HG03108 (cell line): Measurements from ENCODE around the gene UBXN11.

ENCODE experiments used
- ATAC-seq: cut with Tn5 transposase; IDR thresholded peaks from one replicate; pipeline ENCODE4 v1.9.1; 2021; ENCODE audit warnings: moderate library complexity; ENCODE audit not compliant: unreplicated experiment

The UBXN11 gene

GRCh38 chr1:26287033-26287711 is 19.3 kb downstream of the UBXN11 start:
- ATAC-seq = peak; percentile 36

DNA sequence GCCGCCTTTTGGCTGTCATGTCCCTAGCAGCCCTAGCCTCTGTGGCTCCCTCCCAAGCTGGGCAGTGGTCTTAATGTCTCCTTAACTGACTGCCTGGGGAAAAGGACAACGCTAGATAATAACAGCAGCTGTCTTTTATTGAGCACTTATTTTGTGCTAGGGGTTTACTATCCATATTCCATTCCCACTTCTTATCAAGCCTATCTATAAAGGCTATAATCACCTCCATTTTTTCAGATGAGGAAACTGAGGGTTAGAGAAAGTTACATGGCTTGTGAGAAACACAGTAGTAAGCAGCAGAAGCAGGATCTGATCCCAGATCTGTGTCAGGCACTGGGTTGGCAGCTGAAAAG is 20.4 kb downstream of the UBXN11 start:
- ATAC-seq = no peak

DNA sequence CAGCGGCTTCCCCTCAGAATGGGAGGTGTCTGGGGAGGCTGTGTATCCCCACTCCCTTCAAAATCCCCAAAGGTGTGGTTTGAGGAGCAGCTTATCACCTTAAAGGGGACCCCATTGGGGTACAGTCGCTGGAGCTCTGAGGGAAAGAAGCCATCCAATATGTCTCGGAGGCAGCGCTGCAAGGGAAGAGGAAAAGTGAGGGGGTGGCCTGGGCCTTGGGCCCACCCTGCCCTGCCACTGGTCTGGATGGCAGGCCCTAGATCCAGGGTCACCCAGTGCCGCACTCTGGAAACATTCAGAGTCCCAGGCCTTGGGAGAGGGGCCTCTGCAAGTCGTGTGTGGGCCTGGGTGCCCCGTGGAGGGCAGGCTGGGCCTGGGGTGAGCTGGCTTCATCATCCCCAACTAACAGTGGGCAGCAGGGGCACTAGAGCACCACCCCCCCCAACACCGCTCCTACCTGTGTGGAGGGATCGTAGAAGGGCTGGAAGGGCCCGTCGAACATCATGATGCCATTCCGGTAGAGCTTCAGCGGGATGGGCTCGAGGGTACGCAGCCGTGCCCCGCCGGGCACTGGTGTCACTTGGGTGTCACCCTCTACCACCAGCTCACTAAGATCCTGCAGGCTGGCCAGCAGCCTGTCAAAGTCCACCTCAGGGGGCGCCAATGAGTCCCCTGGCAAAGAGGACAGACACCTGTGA is 20.9 kb downstream of the UBXN11 start:
- ATAC-seq = no peak

DNA sequence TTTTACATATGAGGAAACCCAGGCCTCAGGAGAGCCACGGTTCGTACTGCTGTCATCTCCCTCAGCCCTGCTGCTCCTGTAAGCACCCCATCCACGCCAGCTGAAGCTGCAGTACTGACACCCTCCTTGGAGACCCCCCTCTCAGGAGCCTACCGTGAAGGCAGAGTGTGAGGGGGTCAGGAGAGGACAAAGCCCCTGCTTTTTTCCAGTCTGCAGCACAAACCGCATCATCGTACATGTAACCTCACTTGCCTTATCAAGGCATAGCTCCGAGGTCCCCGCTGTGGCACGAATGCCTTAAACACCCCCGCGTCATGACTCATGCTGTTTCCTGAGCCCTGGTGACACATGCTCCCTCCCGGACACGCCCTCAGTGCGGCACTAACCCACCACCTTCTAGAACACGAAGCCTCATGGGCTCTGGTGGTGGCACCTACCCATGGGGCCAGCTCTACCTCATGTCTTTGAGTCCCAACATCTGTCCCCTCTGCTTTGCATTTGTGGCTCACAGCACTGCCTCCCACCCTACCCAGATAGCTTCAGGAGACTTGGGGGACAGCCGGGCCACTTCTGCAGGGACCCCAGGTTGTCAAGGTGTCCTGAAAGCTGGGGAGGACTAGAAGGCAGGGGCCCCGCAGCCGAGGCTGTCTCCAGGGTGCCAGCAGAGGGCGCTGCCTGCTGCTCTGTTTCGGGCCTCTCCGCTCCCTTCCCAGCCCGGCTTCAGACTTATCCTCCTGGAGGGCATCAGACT is 21.7 kb downstream of the UBXN11 start:
- no peak for ATAC-seq

- ATAC-seq = no peak
Observed at GRCh38 chr1:26283871-26284596, 22.4 kb downstream of the UBXN11 start.

DNA sequence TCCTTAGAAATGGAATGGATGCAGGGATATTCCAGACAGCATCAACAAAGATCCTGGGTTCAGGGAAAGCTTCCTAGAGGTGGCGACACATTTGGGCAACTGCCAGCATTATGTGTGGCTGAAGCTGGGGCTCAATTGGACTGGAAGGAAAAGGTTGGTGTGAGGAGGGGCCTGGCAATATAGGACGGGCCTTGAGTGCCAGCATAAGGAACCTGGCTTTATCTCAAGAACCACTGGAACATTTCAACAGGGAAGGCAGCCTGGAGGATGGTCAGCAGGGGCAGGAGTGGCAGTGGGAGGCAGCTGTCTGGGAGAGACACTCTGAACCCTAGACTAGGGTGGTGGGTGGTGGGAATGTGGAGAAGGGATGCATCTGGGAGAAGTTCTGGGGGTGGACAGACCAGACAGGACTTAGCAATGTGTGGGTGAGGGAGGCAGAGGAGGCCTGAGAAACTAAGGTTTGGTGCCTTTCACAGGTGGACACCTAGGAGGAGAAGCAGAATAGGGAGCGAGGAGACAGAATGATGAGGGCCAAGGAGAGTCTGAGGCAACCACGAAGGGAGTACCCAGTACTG is 23.1 kb downstream of the UBXN11 start:
- ATAC-seq = no peak

- ATAC-seq = no peak
Observed at GRCh38 chr1:26282401-26282918, 24.0 kb downstream of the UBXN11 start.

- no peak for ATAC-seq
Observed at GRCh38 chr1:26281971-26282370, 24.5 kb downstream of the UBXN11 start.

GRCh38 chr1:26281091-26281958 is 25.1 kb downstream of the UBXN11 start:
- ATAC-seq = no peak

- ATAC-seq = no peak
Observed at GRCh38 chr1:26280333-26281042, 25.9 kb downstream of the UBXN11 start.

- peak; percentile 55 for ATAC-seq
Observed at GRCh38 chr1:26279456-26280332, 26.7 kb downstream of the UBXN11 start, which contains the start of gene SH3BGRL3. SH3BGRL3 (plus strand) TSS chr1:26280086; CDS start chr1:26280156, 70 bp downstream.

DNA sequence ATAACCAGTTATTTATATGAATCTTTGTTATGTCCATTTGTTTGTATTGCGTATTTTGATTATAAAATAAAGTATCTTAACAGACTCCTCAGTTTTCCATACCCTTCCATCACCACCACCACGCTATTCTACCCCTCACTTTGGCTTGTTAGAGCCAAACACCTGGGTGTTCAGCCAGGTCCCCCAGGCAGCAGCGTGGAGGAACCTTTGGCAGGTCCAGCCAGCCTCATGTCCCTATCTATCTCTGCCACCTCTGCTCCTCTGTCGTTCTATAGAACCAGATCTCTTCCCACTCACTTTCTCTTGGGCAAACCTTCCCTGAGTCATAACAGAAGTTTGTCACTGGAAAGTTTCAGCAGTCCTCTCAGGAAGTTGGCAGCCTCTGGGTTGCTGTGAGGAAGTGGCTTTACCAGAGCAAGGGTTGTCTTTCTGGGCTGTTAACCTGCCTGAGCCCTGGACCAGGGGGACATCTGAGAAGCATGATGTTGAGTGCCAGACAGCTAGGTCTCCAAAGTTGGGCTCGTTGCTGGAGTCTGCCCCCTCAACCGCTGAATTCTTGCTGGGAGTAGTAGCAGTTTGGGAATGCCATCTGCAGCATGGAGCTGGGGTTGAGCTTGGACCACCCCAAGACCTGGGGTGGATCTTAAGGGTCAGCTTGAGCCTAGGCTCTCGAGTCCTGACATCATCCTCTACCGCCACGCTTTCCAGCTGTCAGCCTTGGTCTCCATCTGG is 27.5 kb downstream of the UBXN11 start:
- ATAC-seq = no peak

DNA sequence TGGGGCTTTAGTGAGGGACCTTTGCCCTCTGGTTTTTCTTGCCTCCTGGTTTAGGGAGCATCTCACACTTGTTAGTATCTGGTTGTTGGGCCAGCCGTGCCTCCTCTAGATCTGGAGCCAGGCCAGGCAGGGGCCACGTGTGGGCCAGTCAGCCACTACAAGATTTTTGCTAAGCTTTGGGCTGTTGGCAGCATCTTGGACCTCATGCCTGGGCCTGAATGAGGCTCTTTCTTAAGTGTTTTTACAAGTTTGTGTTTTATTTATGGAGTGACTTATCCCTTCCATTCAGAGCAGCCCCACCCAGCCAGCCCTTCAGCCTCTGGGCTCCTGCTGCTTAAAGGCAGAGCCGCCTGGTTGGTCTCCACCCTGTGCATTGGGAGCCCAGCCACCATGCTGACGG is 28.1 kb downstream of the UBXN11 start:
- ATAC-seq = no peak

- no peak for ATAC-seq
Observed at GRCh38 chr1:26277719-26278118, 28.7 kb downstream of the UBXN11 start.

GRCh38 chr1:26277261-26277661 is 29.2 kb downstream of the UBXN11 start:
- ATAC-seq = no peak

- no peak for ATAC-seq
Observed at GRCh38 chr1:26276432-26276838, 30.0 kb downstream of the UBXN11 start.
